ENCODE measurements around the gene TPRG1L.
"Not testable (repeated sequence)": the region's sequence is repeated elsewhere in the genome, so short reads cannot be mapped to it uniquely, and the experiment has no call there.

The TPRG1L gene

GRCh38 chr1:3618881-3619671 lies 5.7 kb upstream of the TPRG1L start:
- Histone ChIP-seq H3K4me3 (ENCODE audit: low read length) (no peak overlapping the region), H3K4me1 (ENCODE audit: low read length) (no peaks in the 10 kb centered on the region), H3K9ac (ENCODE audit: low read length) (no peak overlapping the region), H3K27ac (ENCODE audit: low read length) (no peak overlapping the region), H3K4me2 (ENCODE audit: low read depth, low read length) (no peak overlapping the region), H3F3A (ENCODE audit: insufficient read depth, low read length) (no peaks in the 10 kb centered on the region), H3K27me3 (replicated peaks; ENCODE audit: insufficient read depth, low read length) (peaks cover 54% of the 10 kb centered on the region), H3K9me3 (replicated peaks; ENCODE audit: insufficient read depth, low read length) (no peaks in the 10 kb centered on the region), H3K9me2 (replicated peaks; ENCODE audit: insufficient read depth, low read length) (no peaks in the 10 kb centered on the region), H3K36me3 (replicated peaks; ENCODE audit: insufficient read depth, low read length) (no peaks in the 10 kb centered on the region), H3K79me2 (ENCODE audit: low read length) (no peaks in the 10 kb centered on the region), H2AFZ (ENCODE audit: low read length) (no peak overlapping the region), H4K20me1 (ENCODE audit: insufficient read depth, low read length) (no peaks in the 10 kb centered on the region)
- DNase-seq: peak; percentile 72
- TF ChIP-seq EZH2 (optimal IDR thresholded peaks at IDR 0.05; ENCODE audit: low read depth, low read length): no peak
- peak; percentile 80 for TF ChIP-seq CTCF (IDR thresholded peaks at IDR 0.05; ENCODE audit: low read length)

GRCh38 chr1:3620708-3621107 lies 4.1 kb upstream of the TPRG1L start:
- no peak overlapping the region for H3K4me3 ChIP-seq (ENCODE audit: low read length)
- TF ChIP-seq EZH2phosphoT487 (IDR thresholded peaks at IDR 0.05; ENCODE audit: low read length): no peak
- no peak for TF ChIP-seq EZH2 (optimal IDR thresholded peaks at IDR 0.05; ENCODE audit: low read depth, low read length)
- no peak for TF ChIP-seq CTCF (IDR thresholded peaks at IDR 0.05; ENCODE audit: low read length)
- H3K27ac ChIP-seq (ENCODE audit: low read length): no peak overlapping the region
- H2AFZ ChIP-seq (ENCODE audit: low read length): no peak overlapping the region
- H3K27me3 ChIP-seq (replicated peaks; ENCODE audit: insufficient read depth, low read length): peaks cover 38% of the 10 kb centered on the region
- H3K4me2 ChIP-seq (ENCODE audit: low read depth, low read length): no peak overlapping the region
- H3F3A ChIP-seq (ENCODE audit: insufficient read depth, low read length): no peaks in the 10 kb centered on the region
- no peaks in the 10 kb centered on the region for H4K20me1 ChIP-seq (ENCODE audit: insufficient read depth, low read length)
- H3K36me3 ChIP-seq (replicated peaks; ENCODE audit: insufficient read depth, low read length): no peaks in the 10 kb centered on the region
- H3K9me2 ChIP-seq (replicated peaks; ENCODE audit: insufficient read depth, low read length): no peaks in the 10 kb centered on the region
- H3K9ac ChIP-seq (ENCODE audit: low read length): no peak overlapping the region
- H3K9me3 ChIP-seq (replicated peaks; ENCODE audit: insufficient read depth, low read length): no peaks in the 10 kb centered on the region
- peaks cover 5% of the 10 kb centered on the region for H3K79me2 ChIP-seq (ENCODE audit: low read length)
- no peak for DNase-seq
- H3K4me1 ChIP-seq (ENCODE audit: low read length): peaks cover 3% of the 10 kb centered on the region; the same call in 1 of the 2 replicates

GRCh38 chr1:3621151-3621671 lies 3.6 kb upstream of the TPRG1L start:
- not testable (repeated sequence) for H2AFZ ChIP-seq (ENCODE audit: low read length); H3F3A ChIP-seq (ENCODE audit: insufficient read depth, low read length); H3K36me3 ChIP-seq (replicated peaks; ENCODE audit: insufficient read depth, low read length); H3K4me3 ChIP-seq (ENCODE audit: low read length); H3K79me2 ChIP-seq (ENCODE audit: low read length); DNase-seq; H4K20me1 ChIP-seq (ENCODE audit: insufficient read depth, low read length); H3K4me1 ChIP-seq (ENCODE audit: low read length); H3K9ac ChIP-seq (ENCODE audit: low read length); H3K4me2 ChIP-seq (ENCODE audit: low read depth, low read length); H3K27ac ChIP-seq (ENCODE audit: low read length); H3K9me2 ChIP-seq (replicated peaks; ENCODE audit: insufficient read depth, low read length); H3K9me3 ChIP-seq (replicated peaks; ENCODE audit: insufficient read depth, low read length)
- peaks cover 33% of the 10 kb centered on the region for H3K27me3 ChIP-seq (replicated peaks; ENCODE audit: insufficient read depth, low read length)
- TF ChIP-seq CTCF (IDR thresholded peaks at IDR 0.05; ENCODE audit: low read length): peak; percentile 55

GRCh38 chr1:3622102-3622501 lies 2.7 kb upstream of the TPRG1L start:
- not testable (repeated sequence) for H4K20me1 ChIP-seq (ENCODE audit: insufficient read depth, low read length); H3F3A ChIP-seq (ENCODE audit: insufficient read depth, low read length); H3K9me2 ChIP-seq (replicated peaks; ENCODE audit: insufficient read depth, low read length); H3K4me1 ChIP-seq (ENCODE audit: low read length); H3K9ac ChIP-seq (ENCODE audit: low read length); H2AFZ ChIP-seq (ENCODE audit: low read length); DNase-seq; H3K9me3 ChIP-seq (replicated peaks; ENCODE audit: insufficient read depth, low read length); H3K36me3 ChIP-seq (replicated peaks; ENCODE audit: insufficient read depth, low read length); H3K79me2 ChIP-seq (ENCODE audit: low read length); H3K4me3 ChIP-seq (ENCODE audit: low read length); H3K4me2 ChIP-seq (ENCODE audit: low read depth, low read length); H3K27ac ChIP-seq (ENCODE audit: low read length)
- H3K27me3 ChIP-seq (replicated peaks; ENCODE audit: insufficient read depth, low read length): peaks cover 25% of the 10 kb centered on the region

All from MM.1S (cell line).